Measurements from ENCODE around the gene SMAD4. TPM values are rescaled to one million over a fixed set of nuclear protein-coding genes. Genes with fewer than 3 reads are reported as not detected.
"Not testable (repeated sequence)": the region's sequence is repeated elsewhere in the genome, so short reads cannot be mapped to it uniquely, and the experiment has no call there.

SMAD4 gene
- total RNA-seq, 1 experiment from 2014 or later, result 96.7 TPM

GRCh38 chr18:51110073-51110797, 80.2 kb downstream of the SMAD4 start:
- H3K9me3 Mint-ChIP-seq (ENCODE audit: low read depth, unreplicated experiment), result peaks cover 8% of the 10 kb centered on the region
- intact Hi-C loops (cut with micrococcal nuclease; ENCODE audit: unreplicated experiment), result loop anchor here (1.0 to 10.0 kb wide), 3 partner anchors 427 to 1565 kb away; no protein-coding TSS in a partner anchor
- H3K4me3 Mint-ChIP-seq (ENCODE audit: low read depth, unreplicated experiment), result no peak overlapping the region
- peaks cover 8% of the 10 kb centered on the region for H3K36me3 Mint-ChIP-seq (ENCODE audit: insufficient read depth, unreplicated experiment)
- H3K27me3 Mint-ChIP-seq (ENCODE audit: unreplicated experiment), result no peaks in the 10 kb centered on the region
- H3K27ac Mint-ChIP-seq (ENCODE audit: unreplicated experiment), result no peak overlapping the region
- TF ChIP-seq, protein P1, sequence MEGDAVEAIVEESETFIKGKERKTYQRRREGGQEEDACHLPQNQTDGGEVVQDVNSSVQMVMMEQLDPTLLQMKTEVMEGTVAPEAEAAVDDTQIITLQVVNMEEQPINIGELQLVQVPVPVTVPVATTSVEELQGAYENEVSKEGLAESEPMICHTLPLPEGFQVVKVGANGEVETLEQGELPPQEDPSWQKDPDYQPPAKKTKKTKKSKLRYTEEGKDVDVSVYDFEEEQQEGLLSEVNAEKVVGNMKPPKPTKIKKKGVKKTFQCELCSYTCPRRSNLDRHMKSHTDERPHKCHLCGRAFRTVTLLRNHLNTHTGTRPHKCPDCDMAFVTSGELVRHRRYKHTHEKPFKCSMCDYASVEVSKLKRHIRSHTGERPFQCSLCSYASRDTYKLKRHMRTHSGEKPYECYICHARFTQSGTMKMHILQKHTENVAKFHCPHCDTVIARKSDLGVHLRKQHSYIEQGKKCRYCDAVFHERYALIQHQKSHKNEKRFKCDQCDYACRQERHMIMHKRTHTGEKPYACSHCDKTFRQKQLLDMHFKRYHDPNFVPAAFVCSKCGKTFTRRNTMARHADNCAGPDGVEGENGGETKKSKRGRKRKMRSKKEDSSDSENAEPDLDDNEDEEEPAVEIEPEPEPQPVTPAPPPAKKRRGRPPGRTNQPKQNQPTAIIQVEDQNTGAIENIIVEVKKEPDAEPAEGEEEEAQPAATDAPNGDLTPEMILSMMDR (IDR thresholded peaks at IDR 0.05; ENCODE audit: unreplicated experiment), result peak; percentile 98
- CTCF ChIA-PET, result interaction anchor here (0.6 to 0.8 kb wide), 4 partner anchors 348 to 1178 kb away, joined by 3 to 5 read pairs (median 3); no protein-coding TSS in a partner anchor
- no TSS peak for BruUV-seq (replicated peaks)
- peaks cover 16% of the 10 kb centered on the region for H3K4me1 Mint-ChIP-seq (ENCODE audit: low read depth, unreplicated experiment)
- peak; percentile 85 for DNase-seq

GRCh38 chr18:51111633-51112355, 81.8 kb downstream of the SMAD4 start:
- H3K27ac Mint-ChIP-seq (ENCODE audit: unreplicated experiment); H3K9me3 Mint-ChIP-seq (ENCODE audit: low read depth, unreplicated experiment); BruUV-seq (replicated peaks); H3K36me3 Mint-ChIP-seq (ENCODE audit: insufficient read depth, unreplicated experiment); CTCF ChIA-PET; H3K4me3 Mint-ChIP-seq (ENCODE audit: low read depth, unreplicated experiment); DNase-seq; H3K27me3 Mint-ChIP-seq (ENCODE audit: unreplicated experiment): not testable (repeated sequence)
- intact Hi-C loops (cut with micrococcal nuclease; ENCODE audit: unreplicated experiment), result loop anchor here (5.0 to 10.0 kb wide), 2 partner anchors 1176 to 1563 kb away; no protein-coding TSS in a partner anchor
- H3K4me1 Mint-ChIP-seq (ENCODE audit: low read depth, unreplicated experiment), result peaks cover 16% of the 10 kb centered on the region

GRCh38 chr18:51116996-51117395, 87.0 kb downstream of the SMAD4 start:
- H3K36me3 Mint-ChIP-seq (ENCODE audit: insufficient read depth, unreplicated experiment); CTCF ChIA-PET; H3K4me3 Mint-ChIP-seq (ENCODE audit: low read depth, unreplicated experiment); H3K27me3 Mint-ChIP-seq (ENCODE audit: unreplicated experiment); BruUV-seq (replicated peaks); H3K4me1 Mint-ChIP-seq (ENCODE audit: low read depth, unreplicated experiment); H3K27ac Mint-ChIP-seq (ENCODE audit: unreplicated experiment); H3K9me3 Mint-ChIP-seq (ENCODE audit: low read depth, unreplicated experiment); DNase-seq: not testable (repeated sequence)
- intact Hi-C loops (cut with micrococcal nuclease; ENCODE audit: unreplicated experiment), result loop anchor here (10.0 kb wide), 1 partner anchor 1558 kb away; no protein-coding TSS in a partner anchor

GRCh38 chr18:51119561-51119960, 89.5 kb downstream of the SMAD4 start:
- H3K9me3 Mint-ChIP-seq (ENCODE audit: low read depth, unreplicated experiment); H3K27ac Mint-ChIP-seq (ENCODE audit: unreplicated experiment); H3K36me3 Mint-ChIP-seq (ENCODE audit: insufficient read depth, unreplicated experiment); DNase-seq; CTCF ChIA-PET; H3K4me1 Mint-ChIP-seq (ENCODE audit: low read depth, unreplicated experiment); BruUV-seq (replicated peaks); H3K27me3 Mint-ChIP-seq (ENCODE audit: unreplicated experiment); H3K4me3 Mint-ChIP-seq (ENCODE audit: low read depth, unreplicated experiment): not testable (repeated sequence)
- intact Hi-C loops (cut with micrococcal nuclease; ENCODE audit: unreplicated experiment), result loop anchor here (10.0 kb wide), 1 partner anchor 1555 kb away; no protein-coding TSS in a partner anchor

GRCh38 chr18:51119976-51120375, 90.0 kb downstream of the SMAD4 start:
- DNase-seq; BruUV-seq (replicated peaks); CTCF ChIA-PET; H3K36me3 Mint-ChIP-seq (ENCODE audit: insufficient read depth, unreplicated experiment); H3K4me1 Mint-ChIP-seq (ENCODE audit: low read depth, unreplicated experiment); H3K4me3 Mint-ChIP-seq (ENCODE audit: low read depth, unreplicated experiment); H3K27me3 Mint-ChIP-seq (ENCODE audit: unreplicated experiment); H3K9me3 Mint-ChIP-seq (ENCODE audit: low read depth, unreplicated experiment); H3K27ac Mint-ChIP-seq (ENCODE audit: unreplicated experiment): not testable (repeated sequence)
- intact Hi-C loops (cut with micrococcal nuclease; ENCODE audit: unreplicated experiment), result loop anchor here (10.0 kb wide), 1 partner anchor 1555 kb away; no protein-coding TSS in a partner anchor

DNA sequence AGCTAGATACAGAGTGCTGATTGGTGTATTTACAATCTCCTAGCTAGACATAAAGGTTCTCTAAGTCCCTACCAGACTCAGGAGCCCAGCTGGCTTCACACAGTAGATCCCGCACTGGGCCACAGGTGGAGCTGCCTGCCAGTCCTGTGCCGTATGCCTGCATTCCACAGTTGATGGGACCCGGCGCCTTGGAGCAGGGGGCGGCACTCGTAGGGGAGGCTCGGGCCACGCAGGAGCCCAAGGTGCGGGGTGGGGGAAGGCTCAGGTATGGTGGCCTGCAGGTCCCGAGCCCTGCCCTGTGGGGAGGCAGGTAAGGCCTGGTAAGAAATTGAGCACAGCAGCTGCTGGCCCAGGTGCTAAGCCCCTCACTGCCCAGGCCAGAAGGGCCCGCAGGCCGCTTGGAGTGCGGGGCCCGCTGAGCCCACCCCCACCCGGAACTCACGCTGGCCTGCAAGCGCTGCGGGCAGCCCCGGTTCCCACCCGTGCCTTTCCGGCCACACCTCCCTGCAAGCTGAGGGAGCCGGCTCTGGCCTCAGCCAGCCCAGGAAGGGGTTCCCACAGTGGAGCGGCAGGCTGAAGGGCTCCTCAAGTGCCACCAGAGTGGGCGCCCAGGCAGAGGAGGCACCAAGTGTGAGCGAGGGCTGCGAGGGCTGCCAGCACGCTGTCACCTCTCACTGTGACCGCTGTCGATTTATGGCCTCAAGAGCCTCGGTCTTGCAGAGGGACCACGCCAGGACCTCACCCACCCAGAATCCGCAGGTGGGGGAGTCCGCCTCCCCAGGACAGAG, 91.0 kb downstream of the SMAD4 start:
- intact Hi-C loops (cut with micrococcal nuclease; ENCODE audit: unreplicated experiment), result no loop called here
- no peaks in the 10 kb centered on the region for H3K4me1 Mint-ChIP-seq (ENCODE audit: low read depth, unreplicated experiment)
- H3K36me3 Mint-ChIP-seq (ENCODE audit: insufficient read depth, unreplicated experiment), result no peaks in the 10 kb centered on the region
- H3K9me3 Mint-ChIP-seq (ENCODE audit: low read depth, unreplicated experiment), result peaks cover 2% of the 10 kb centered on the region
- CTCF ChIA-PET, result no interaction called here
- DNase-seq, result no peak
- H3K27me3 Mint-ChIP-seq (ENCODE audit: unreplicated experiment), result no peaks in the 10 kb centered on the region
- BruUV-seq (replicated peaks), result no TSS peak
- H3K27ac Mint-ChIP-seq (ENCODE audit: unreplicated experiment), result no peak overlapping the region
- TF ChIP-seq, protein P1 (IDR thresholded peaks at IDR 0.05; ENCODE audit: unreplicated experiment), result no peak
- H3K4me3 Mint-ChIP-seq (ENCODE audit: low read depth, unreplicated experiment), result no peak overlapping the region
